NOMO-1 treated with DMSO at 0.1 percent for 48 hours (cell line): ENCODE measurements around the gene RHOT2.

Experiments used
- DNase-seq: peaks from one replicate; lab custom pipeline; 2025; ENCODE audit not compliant: unreplicated experiment; lab: John Stamatoyannopoulos, UW

RHOT2 gene

GRCh38 chr16:632486-633335 is 35.2 kb upstream of the RHOT2 start:
- DNase-seq: no peak

- no peak for DNase-seq
Measured at GRCh38 chr16:633336-634050, 34.4 kb upstream of the RHOT2 start.

DNA sequence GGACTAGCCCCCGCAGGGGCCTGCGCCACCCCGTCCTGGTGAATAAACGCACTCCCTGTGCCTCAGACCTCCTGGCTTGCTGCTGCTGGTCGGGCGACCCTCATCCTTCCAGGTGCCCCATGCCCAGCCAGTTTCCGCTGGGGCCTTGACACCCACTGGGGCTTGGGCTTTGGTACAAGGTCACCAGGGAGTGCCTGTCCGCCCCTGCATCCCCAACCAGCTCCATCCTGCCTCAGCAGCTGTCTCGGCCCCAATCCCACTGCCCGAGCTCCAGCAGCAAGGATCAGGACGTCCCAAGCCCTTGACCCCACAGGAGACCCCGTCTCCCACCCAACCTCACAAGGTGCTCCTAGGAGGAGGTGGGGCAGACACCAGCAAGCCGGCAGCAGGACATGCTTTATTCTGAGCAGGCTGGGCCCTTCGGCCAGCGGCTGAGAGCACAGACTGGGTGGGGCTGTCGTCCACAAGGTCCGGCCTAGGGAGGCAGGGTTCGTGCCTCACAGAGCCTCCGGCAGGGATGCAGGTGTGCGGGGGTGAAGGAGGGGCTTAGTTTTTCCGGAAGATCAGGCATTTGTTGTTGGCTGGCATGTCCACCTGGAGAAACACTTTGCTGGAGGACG is 33.8 kb upstream of the RHOT2 start:
- no peak for DNase-seq

- DNase-seq: no peak
Measured at GRCh38 chr16:634996-635395, 32.9 kb upstream of the RHOT2 start.

- no peak for DNase-seq
Measured at GRCh38 chr16:635573-636205, 32.2 kb upstream of the RHOT2 start.

DNA sequence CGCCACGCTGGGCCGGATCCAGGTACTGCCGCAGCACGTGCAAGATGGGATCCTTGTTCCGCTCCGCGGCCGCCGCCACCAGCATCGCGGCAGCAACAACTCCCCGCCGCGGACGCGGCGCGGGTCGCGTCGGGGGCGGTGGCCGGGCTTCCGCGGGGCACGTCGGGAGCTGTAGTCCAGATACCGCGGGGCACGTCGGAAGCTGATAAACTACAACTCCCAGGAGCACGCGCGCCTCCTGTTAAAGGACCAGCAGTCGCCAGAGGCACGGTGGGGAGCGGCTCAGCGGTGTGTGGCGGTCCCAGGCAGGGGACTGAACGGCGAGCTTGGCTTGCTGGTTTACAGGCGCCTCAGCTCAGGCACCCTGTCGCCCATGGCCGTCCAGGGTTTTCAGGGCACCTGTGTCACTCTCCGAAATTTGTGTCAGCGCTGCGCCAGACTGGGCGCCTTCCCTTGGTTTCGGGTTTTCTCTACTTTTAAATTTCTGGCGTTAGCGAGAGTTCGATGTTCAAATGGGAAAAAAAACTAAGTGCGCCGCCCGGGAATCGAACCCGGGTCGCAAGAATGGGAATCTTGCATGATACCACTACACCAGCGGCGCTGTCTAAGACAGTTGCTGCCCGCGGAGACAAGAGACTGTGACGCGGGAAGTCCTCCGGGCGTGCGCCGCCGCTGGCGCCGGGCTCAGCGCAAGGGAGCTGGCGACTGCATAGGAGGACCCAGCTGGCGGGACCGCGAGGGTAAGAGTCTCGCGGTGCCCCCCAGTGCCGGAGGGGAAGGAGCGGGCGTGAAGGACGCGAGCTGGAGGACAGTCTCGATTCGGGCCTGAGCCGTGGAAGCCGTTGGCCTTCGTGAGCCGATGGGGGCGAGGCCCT is 31.5 kb upstream of the RHOT2 start, which contains the start of gene METTL26:
Gene METTL26, minus strand, starts transcription at position 100 of the 875 bp plus-strand sequence. Its CDS starts 15 bp downstream, at position 85.
- DNase-seq: peak; percentile 93

DNA sequence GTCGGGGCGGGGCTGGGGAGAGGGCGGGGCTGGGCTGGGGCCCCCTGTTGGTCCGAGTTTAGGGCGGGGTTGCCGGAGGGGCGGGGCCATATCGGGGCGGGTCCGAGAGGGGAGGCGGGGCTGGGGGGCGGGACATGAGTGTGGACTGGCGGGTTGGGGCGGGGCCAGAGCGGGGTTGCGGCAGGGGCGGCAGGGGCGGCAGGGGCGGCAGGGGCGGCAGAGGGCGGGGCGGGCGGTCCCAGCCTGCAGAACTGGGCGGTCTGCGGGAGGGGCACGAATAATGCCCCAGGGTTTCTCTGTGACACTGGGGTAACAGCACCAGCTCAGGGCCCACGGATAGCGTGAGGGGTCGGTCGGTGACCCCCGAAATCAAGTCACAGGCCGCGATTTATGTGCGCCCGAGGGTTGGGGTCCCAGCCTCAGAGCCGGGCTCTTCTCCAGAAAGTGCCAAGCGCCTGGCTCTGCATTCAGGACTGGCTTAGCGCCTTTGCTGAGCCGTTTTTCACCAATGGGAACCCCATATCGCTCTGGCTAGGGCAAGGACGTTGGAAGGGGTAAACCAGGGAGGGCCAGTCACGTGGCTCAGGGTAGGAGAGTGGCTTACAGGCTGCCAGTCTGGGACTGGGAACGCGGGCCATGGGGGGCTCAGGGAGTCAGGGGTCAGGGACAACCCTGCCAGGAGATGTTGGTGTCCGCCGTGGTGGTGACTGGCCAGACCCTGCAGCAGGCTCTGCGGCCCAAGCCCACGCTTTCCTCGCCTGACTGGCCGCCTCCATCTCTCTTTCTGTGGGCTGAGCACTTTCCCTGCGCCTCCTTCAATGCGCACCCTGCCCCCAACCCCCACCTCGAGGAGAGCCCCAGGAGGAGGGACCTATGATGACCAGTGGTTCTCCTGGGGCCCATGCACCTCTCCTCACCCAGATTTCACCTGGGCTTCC is 30.6 kb upstream of the RHOT2 start:
- DNase-seq: no peak

GRCh38 chr16:638034-638543 is 29.8 kb upstream of the RHOT2 start:
- DNase-seq: no peak

DNA sequence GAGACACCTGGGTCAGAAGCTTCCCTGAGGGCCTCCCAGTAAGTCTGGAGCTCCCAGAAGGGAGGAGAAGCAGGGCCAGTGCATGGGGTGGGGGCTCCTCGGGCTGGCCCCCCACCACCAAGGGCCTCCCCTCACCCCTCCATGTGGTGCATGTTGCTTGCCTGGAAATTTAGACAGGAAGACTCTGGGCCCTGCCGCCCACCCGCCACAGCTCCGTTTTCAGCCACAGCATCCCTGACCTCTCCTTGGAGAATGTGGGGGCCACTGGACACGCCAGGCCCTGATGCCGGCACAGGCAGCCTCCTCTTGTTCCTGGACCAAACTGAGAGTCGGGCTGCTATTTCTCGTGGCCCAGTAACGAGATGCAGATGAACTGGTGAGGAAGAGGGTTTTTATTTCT is 29.1 kb upstream of the RHOT2 start:
- no peak for DNase-seq

DNA sequence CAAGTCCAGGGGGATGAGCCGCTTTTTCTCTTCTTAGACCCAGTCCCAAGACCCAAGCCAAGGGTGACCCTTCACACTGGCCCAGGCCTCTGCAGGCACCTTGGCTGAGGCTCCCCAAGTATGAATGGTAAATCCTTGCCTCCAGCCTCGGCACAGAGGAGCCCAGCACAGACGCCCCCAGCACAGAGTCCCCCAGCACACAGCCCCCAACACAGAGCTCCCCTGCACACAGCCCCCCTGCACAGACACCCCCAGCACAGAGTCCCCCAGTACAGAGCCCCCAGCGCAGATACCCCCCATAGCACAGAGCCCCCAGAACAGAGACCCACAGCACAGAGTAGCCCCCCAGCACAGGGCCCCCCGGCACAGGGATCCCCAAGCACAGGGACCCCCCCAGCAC is 27.3 kb upstream of the RHOT2 start:
- no peak for DNase-seq

DNA sequence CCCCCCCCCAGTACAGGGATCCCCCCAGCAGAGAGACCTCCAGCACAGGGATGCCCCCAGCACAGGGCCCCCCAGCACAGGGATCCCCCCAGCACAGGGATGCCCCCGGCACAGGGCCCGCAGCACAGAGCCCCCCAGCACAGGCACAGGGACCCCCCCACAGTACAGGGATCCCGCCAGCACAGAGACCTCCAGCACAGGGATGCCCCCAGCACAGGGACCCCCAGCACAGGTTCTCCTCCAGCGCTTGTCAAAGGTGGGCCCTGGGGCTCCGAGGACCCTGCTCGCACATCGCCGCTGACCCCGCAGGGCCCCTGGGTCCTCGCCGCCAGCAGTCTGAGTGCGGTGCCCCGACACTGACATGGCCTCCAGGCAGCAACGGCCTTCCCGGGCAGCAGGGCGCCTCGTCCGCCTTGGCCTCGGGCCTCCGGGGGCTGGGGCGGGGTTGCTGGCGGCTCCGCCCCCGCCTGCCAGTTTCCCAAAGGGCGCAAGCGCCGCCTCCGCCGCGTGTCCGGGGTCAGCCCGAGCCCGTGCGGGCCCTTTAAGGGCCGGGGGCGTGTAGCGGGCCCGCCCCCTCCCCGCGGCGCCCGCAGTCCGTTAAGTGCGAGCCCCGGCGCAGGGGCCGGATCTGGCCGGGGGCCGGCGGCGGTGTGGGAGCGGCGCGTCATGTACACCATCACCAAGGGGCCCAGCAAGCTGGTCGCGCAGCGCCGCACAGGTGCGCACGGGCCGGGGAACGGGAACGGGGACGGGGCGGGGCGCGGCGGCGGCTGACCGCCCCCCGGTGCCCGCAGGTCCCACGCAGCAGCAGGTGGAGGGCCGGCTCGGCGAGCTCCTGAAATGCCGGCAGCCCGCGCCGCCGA is 26.4 kb upstream of the RHOT2 start, which contains the start of gene MCRIP2:
Gene MCRIP2, plus strand, starts transcription at position 503 of the 863 bp plus-strand sequence. Its CDS starts 164 bp downstream, at position 667.
- peak; percentile 62 for DNase-seq

- peak; percentile 59 for DNase-seq
Measured at GRCh38 chr16:642189-643049, 25.5 kb upstream of the RHOT2 start.

DNA sequence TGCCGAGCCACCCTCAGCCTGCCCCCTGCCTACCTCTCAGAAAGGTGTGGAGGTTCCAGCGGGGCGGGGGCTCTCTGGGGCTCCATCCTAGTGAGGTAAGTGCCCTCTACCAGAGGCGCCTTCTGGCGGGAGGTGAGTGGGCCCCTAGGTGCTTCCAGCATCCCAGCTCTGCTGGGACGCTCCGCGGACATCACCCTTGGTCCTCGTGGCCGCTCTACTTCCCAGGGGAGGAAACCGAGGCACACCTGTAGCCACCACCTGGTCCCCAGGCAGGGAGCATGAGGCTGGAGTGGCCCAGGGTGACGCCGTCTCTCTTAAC is 24.9 kb upstream of the RHOT2 start:
- no peak for DNase-seq

DNA sequence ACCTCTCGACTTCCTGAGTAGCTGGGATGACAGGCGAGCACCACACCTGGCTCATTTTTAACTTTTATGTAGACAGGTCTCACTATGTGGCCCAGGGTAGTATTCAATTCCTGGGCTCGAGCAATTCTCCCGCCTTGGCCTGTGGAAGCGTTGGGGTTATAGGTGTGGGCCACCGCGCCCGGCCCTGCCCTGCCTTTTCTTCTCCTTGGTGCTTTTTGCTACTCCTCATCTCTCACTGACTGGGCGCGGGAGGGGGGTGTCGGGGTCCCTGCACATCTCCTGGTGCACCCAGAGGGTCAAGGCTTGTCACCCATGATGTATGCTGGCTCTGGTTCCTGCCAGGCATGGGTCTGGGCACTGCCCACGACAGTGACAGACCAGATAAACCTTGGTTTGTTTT is 23.4 kb upstream of the RHOT2 start:
- no peak for DNase-seq

GRCh38 chr16:645852-646678 is 21.9 kb upstream of the RHOT2 start:
- DNase-seq: no peak

DNA sequence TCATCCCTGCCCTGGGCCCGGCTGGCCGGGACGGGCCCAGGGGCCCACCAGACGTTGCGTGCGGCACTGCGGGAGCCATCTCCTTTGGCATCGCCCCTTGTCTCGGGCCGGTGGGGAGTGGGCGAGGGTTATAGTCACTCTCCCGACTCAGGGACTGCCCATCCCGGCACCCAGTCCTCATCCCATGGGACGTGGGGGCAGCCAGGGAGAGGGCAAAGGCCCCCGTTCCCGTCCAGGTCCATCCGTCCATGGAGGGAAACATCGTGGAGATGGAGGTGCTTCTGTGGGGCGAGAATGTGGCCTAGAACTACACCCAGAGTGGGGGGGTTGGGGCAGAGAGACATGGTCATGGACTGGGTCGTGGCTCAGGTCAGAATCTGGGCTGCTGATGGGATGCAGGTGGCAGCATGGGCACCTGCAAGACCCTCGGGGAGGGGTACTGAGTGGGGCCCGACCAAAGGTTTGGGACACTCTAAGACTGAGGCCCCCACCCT is 21.2 kb upstream of the RHOT2 start:
- no peak for DNase-seq
